ENCODE results near the gene ALPP. TPM values are rescaled to one million over a fixed set of nuclear protein-coding genes. Genes with fewer than 3 reads are reported as not detected.
"Not testable (repeated sequence)": the region's sequence is repeated elsewhere in the genome, so short reads cannot be mapped to it uniquely, and the experiment has no call there.

Gene ALPP
- total RNA-seq, 1 experiment from 2014 or later: not detected

- no peak for DNase-seq (ENCODE audit: low read depth)
Observed at GRCh38 chr2:232419245-232420072, 40.9 kb downstream of the ALPP start.

GRCh38 chr2:232420073-232420454, 41.5 kb downstream of the ALPP start:
- DNase-seq (ENCODE audit: low read depth): no peak

- no peak for DNase-seq (ENCODE audit: low read depth)
Observed at GRCh38 chr2:232420463-232421188, 42.1 kb downstream of the ALPP start.

- DNase-seq (ENCODE audit: low read depth): no peak
Observed at GRCh38 chr2:232421189-232421785, 42.7 kb downstream of the ALPP start.

- DNase-seq (ENCODE audit: low read depth): no peak
Observed at GRCh38 chr2:232422051-232422450, 43.5 kb downstream of the ALPP start.

GRCh38 chr2:232422996-232423395, 44.4 kb downstream of the ALPP start:
- DNase-seq (ENCODE audit: low read depth): not testable (repeated sequence)

GRCh38 chr2:232423407-232423806, 44.9 kb downstream of the ALPP start:
- DNase-seq (ENCODE audit: low read depth): not testable (repeated sequence)

GRCh38 chr2:232431705-232432590, 53.4 kb downstream of the ALPP start:
- DNase-seq (ENCODE audit: low read depth): no peak

Small RNA genes within 50 kb of the gene (small RNA-seq; reads per million reads assigned to genes)
- gene AC068134.3: not detected
- not detected for gene AC068134.4

Other genes starting within 250 kb of the ALPP start
- gene ALPG, start 28.1 kb downstream of the ALPP start, total RNA-seq (2014; rRNA removed; shearing (Covaris generic)): not detected in 2 replicates
- not detected in 2 replicates for gene ALPI, start 77.4 kb downstream of the ALPP start, total RNA-seq (2014; rRNA removed; shearing (Covaris generic))
- gene ECEL1, start 109.1 kb downstream of the ALPP start, total RNA-seq (2014; rRNA removed; shearing (Covaris generic)): not detected in 2 replicates
- gene PRSS56, start 141.6 kb downstream of the ALPP start, total RNA-seq (2014; rRNA removed; shearing (Covaris generic)): not detected in 2 replicates
- not detected in 2 replicates for gene CHRND, start 147.4 kb downstream of the ALPP start, total RNA-seq (2014; rRNA removed; shearing (Covaris generic))
- gene CHRNG, start 160.9 kb downstream of the ALPP start, total RNA-seq (2014; rRNA removed; shearing (Covaris generic)): not detected in 2 replicates
- gene TIGD1, start 171.8 kb downstream of the ALPP start, total RNA-seq (2014; rRNA removed; shearing (Covaris generic)): 4.2 and 5.6 TPM in 2 replicates
- gene EIF4E2, start 171.9 kb downstream of the ALPP start, total RNA-seq (2014; rRNA removed; shearing (Covaris generic)): 108 and 123 TPM in 2 replicates